Pancreas (tissue), 10 donors: Measurements from ENCODE around the gene SLC35G3. TPM values are rescaled to one million over a fixed set of nuclear protein-coding genes. Genes with fewer than 3 reads are reported as not detected.
"Not testable (repeated sequence)": the region's sequence is repeated elsewhere in the genome, so short reads cannot be mapped to it uniquely, and the experiment has no call there.

Experiments
- ATAC-seq, 4 donors: fragments of 200-7000 bp; cut with Tn5 transposase; one replicate each; pipeline versions ENCODE4 v1.8.0 to v1.9.1; 2020; ENCODE audit warnings: mild to moderate bottlenecking in 4 of 4, moderate library complexity in 4 of 4
- DNase-seq, 6 donors: peaks; one replicate each; pipeline ENCODE4 v3.0.0-alpha.2; 2020
- FAIRE-seq: peaks from 2 replicates; lab custom pipeline; 2012; peaks lifted over from hg19 to GRCh38; lab: Jason Lieb, UNC
- H3K27ac ChIP-seq, 4 donors: fragments of 200-600 bp; sonication (generic); 1 replicate in 3 of 4; 2 replicates in 1 of 4; pipeline versions ENCODE4 v1.5.0 to v1.8.0; 2020
- H3K27me3 ChIP-seq, 4 donors: fragments of 200-600 bp; one replicate each; pipeline ENCODE4 v1.8.0; 2021
- H3K36me3 ChIP-seq, 3 donors: fragments of 200-600 bp; sonication (generic) in 1 of 3; one replicate each; pipeline versions ENCODE4 v1.5.0 to v1.8.0; 2020 to 2021
- H3K4me1 ChIP-seq, 3 donors: fragments of 200-600 bp; one replicate each; pipeline ENCODE4 v1.8.0; 2021
- H3K4me3 ChIP-seq, 4 donors: fragments of 200-600 bp; sonication (generic) in 2 of 4; one replicate each; pipeline versions ENCODE4 v1.5.0 to v1.8.0; 2020 to 2021
- H3K9me3 ChIP-seq, 4 donors: fragments of 200-600 bp; one replicate each; pipeline ENCODE4 v1.8.0; 2021
- CTCF ChIP-seq, 4 donors: fragments of 200-600 bp; sonication (generic) in 3 of 4; IDR thresholded peaks; one replicate each; pipeline versions ENCODE4 v1.5.0 to v1.8.0; 2021; ENCODE audit warnings: antibody characterized with exemption in 4 of 4
- WGBS, 2 donors: extraction: QIAGEN DNeasy Blood & Tissue Kit; methylation state at CpG; one replicate each; pipeline ENCODE4 v1.1.7; 2013; 5-methylcytosine and 5-hydroxymethylcytosine counted together
- intact Hi-C, 3 donors: fragments of 100-400 bp; cut with DNase I; formaldehyde crosslinking; loops; one replicate each; pipeline versions ENCODE4 v1.11.1 to v1.14.2; 2022
- polyA plus RNA-seq, 2 donors: library from polyadenylated mRNA; stranded (reverse); fragments of 200-250 nt; gene quantifications; one replicate each; pipeline ENCODE4 v1.2.3, GENCODE V29; 2013
- total RNA-seq, 6 donors: library from RNA; stranded (reverse); fragmentation: NEBNext Ultra II Directional in 4 of 6; extraction: Animal tissue kit (Norgen Biotek cat#: 25700) in 4 of 6; gene quantifications; one replicate each; pipeline versions ENCODE4 v1.2.1 to v1.2.4, GENCODE V29; 2021 to 2023
- donor health status: healthy with polysubstance abuse.
- donor health status: DM: no; HTN: no; CAD: no; lungs with moderate emphysema.
- donor health status: DM: no; HTN: no; CAD: no.
- donor health status: control.
- donor health status: control.
- donor health status: Bipolar disorder and iron deficiency.
- donor health status: DM: yes; HTN: yes; CAD: no.
- donor health status: DM: no; HTN: no; CAD: no.
- donor health status: DM: no; HTN: no; CAD: no.
- donor health status: DM: yes; HTN: yes; CAD: no.

SLC35G3 gene
- total RNA-seq, result not detected
- not detected for polyA plus RNA-seq

GRCh38 chr17:35194001-35194400, at the start of gene SLC35G3:
Gene SLC35G3, minus strand, starts transcription at chr17:35194393. Its CDS starts 86 bp downstream, at chr17:35194307.
- DNase-seq, FAIRE-seq, H3K27me3 ChIP-seq, H3K4me3 ChIP-seq, H3K27ac ChIP-seq, intact Hi-C loops, H3K36me3 ChIP-seq, H3K4me1 ChIP-seq, ATAC-seq, H3K9me3 ChIP-seq: not testable (repeated sequence)
- WGBS, 2 donors, result 79 to 88% methylated on average over 12 of the region's 12 CpGs

- peak; percentile 13 to 46 (median 28) for DNase-seq
- Histone ChIP-seq H3K4me3 (peak overlapping the region; percentile 56 to 71 (median 66)), H3K27me3 (no peaks in the 10 kb centered on the region), H3K27ac (peak overlapping the region; percentile 81 to 96 (median 84)), H3K4me1 (peaks cover 0 to 16% (median 0%) of the 10 kb centered on the region in 3 donors), H3K36me3 (no peaks in the 10 kb centered on the region), H3K9me3 (no peaks in the 10 kb centered on the region)
- intact Hi-C loops, result no loop called here
- peak; percentile 34 for FAIRE-seq
- ATAC-seq, result peak; percentile 2 to 43 (median 14)
- WGBS, 2 donors, result 18 to 20% methylated on average over 14 of the region's 14 CpGs
- no peak for TF ChIP-seq CTCF (IDR thresholded peaks at IDR 0.05)
Measured at GRCh38 chr17:35243561-35244340, 49.6 kb upstream of the SLC35G3 start.

- H3K4me3 ChIP-seq, result peak within 1 kb of the TSS; percentile 56 to 71 (median 66)
- peak within 1 kb of the TSS; percentile 81 to 96 (median 84) for H3K27ac ChIP-seq
- no peaks in the 10 kb centered on the region for H3K27me3 ChIP-seq
- H3K4me1 ChIP-seq, result peaks cover 0 to 16% (median 0%) of the 10 kb centered on the region in 3 donors
- DNase-seq (peak; percentile 91 to 96 (median 94)), FAIRE-seq (peak; percentile 47), ATAC-seq (peak; percentile 95 to 97 (median 96))
- no peaks in the 10 kb centered on the region for H3K9me3 ChIP-seq
- no peak for TF ChIP-seq CTCF (IDR thresholded peaks at IDR 0.05)
- intact Hi-C loops, result no loop called here
- WGBS, 2 donors, result 0 to 1% methylated on average over 43 to 44 of the region's 44 CpGs
- H3K36me3 ChIP-seq, result no peaks in the 10 kb centered on the region
Measured at GRCh38 chr17:35242805-35243560, 48.8 kb upstream of the SLC35G3 start, which contains the start of gene SLFN5. Gene SLFN5, plus strand, starts transcription at chr17:35243072. Its CDS starts 15,619 bp downstream, at chr17:35258691.

DNA sequence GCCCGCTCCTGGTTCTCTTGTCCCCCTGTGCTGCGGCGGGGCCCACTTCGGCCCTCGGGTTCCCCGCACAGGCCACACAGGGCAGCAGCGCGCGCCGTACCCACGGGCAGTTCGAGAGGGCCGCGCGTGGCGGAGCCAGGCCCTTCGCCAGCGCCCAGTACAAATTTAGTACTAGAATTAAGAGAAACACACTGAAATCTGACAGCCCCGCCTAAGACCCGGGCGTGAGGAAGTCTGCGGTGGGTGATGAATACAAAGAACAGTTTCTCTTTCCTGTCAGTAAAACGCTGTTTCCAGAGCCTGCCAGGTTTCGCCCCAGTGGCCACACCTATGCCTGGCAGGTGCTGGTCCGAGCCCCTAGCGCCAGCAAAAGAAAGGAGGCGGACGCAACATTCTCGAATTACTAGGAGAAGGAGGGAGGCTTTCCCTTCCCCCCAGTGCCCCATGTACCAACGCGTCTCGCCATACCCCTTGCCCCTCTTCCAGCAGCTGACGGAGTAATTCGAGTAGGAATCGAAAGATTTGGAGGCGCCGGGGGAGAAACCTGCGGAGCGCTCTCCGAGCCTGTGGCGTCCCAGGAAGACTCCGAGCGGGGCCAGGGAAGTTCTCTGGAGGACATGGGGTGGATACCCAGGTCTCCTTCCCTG, 48.1 kb upstream of the SLC35G3 start:
- intact Hi-C loops, result no loop called here
- H3K27ac ChIP-seq, result peak overlapping the region; percentile 81 to 96 (median 84)
- WGBS, 2 donors, result 1 to 2% methylated on average over 43 of the region's 43 CpGs
- peaks cover 0 to 16% (median 0%) of the 10 kb centered on the region in 3 donors for H3K4me1 ChIP-seq
- ATAC-seq (peak; percentile 79 to 86 (median 84)), FAIRE-seq (no peak), DNase-seq (peak; percentile 79 to 91 (median 84))
- TF ChIP-seq CTCF (IDR thresholded peaks at IDR 0.05), result peak; percentile 29 to 67 (median 41)
- H3K4me3 ChIP-seq, result peak overlapping the region; percentile 56 to 71 (median 66)
- H3K27me3 ChIP-seq, result no peaks in the 10 kb centered on the region
- H3K9me3 ChIP-seq, result no peaks in the 10 kb centered on the region
- H3K36me3 ChIP-seq, result no peaks in the 10 kb centered on the region

GRCh38 chr17:35241520-35241919, 47.3 kb upstream of the SLC35G3 start:
- FAIRE-seq, result no peak
- intact Hi-C loops, result no loop called here
- peaks cover 0 to 16% (median 0%) of the 10 kb centered on the region in 3 donors for H3K4me1 ChIP-seq
- H3K36me3 ChIP-seq, result no peaks in the 10 kb centered on the region
- 87 to 88% methylated on average over 19 of the region's 19 CpGs for WGBS, 2 donors
- peak in 4 of 6 donors; percentile 18 to 59 (median 34) for DNase-seq
- no peaks in the 10 kb centered on the region for H3K27me3 ChIP-seq
- H3K9me3 ChIP-seq, result no peaks in the 10 kb centered on the region
- TF ChIP-seq CTCF (IDR thresholded peaks at IDR 0.05), result no peak
- H3K4me3 ChIP-seq, result peak overlapping the region; percentile 56 to 71 (median 66)
- ATAC-seq, result no peak
- H3K27ac ChIP-seq, result peak overlapping the region; percentile 81 to 96 (median 84)
